HG03103 (cell line): ENCODE measurements around the gene FASTKD3.
A peak's percentile ranks its signal among the peaks of the same experiment; 100 is the strongest.

ENCODE experiments used
- ATAC-seq: cut with Tn5 transposase; IDR thresholded peaks from one replicate; pipeline ENCODE4 v1.9.1; 2021; ENCODE audit warnings: low read depth; ENCODE audit not compliant: unreplicated experiment

The FASTKD3 gene

DNA sequence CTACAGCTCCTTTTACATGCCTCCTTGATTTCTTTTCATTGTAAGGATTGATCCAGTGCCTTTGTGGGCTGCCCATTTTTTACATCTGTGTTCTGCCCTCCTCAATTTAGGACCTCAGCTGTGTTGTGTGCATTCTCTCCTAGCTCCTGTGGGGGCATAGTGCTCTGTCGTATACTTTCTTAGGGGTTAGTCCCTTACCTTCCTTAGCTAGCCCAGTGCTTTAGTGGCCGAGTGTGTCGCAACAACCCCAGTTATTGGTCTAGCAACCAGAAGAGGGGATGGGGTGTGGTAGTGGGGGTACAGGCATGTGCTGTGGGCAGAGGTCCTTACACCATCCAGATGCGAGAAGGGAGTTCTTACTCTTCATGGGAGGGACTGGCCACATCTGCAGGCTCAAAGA, 12.3 kb upstream of the FASTKD3 start:
- no peak for ATAC-seq

DNA sequence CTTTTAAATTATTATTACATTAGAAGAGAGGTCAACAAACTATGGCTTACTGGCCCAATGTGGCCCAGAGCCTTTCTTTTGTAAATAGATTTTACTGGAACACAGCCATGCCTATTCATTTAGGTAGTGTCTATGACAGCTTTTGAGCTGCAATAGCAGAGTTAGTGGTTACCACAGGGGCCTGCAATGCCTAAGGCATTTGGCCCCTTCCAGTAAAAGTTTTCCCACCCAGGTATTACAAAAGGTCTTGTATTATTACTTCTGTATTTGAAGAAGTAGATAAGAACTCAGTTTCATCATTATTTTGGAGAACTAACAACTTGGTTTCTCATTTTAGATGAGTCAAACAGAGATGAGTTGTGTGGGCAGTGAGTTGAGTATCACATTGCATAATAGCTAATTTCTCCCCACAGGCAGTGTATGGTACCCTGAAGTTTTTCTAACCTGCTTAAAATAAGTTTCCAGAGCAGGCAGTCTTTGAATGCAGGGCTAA, 9.6 kb upstream of the FASTKD3 start:
- peak; percentile 95 for ATAC-seq

DNA sequence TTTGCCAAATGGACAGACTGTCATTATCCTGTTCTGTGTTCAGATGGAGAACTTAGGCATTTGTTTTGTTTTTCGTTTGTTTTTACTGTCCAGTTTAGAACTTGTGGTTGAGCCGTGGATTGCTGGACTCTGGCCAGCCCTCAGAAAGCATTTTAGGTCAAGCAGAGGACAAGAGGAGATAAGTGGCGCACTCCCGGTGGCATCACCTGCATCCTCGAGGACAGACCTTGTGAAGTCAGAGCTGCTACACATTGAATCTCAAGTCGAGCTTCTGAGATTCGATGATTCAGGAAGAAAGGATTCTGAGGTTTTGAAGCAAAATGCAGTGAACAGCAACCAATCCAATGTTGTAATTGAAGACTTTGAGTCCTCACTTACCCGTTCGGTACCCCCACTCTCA, 9.0 kb upstream of the FASTKD3 start:
- no peak for ATAC-seq

DNA sequence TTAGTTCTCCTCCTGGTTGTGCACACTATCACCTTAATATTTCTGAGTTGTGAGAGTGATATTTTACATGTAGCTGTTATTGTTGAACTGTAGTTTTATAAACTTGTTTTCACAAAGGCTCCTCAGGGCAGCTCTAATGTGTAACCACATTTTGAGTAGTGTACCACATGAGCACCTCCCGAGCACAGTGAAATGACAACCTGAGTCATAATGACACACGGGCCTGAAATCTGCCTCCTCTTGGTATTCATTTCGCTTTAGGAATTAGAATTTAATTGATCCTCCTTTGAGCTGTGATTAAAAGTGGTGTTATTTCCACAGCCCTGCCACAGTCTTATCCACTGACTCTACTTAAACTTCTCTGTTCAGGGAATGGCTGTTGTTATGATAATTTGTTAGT, 8.0 kb upstream of the FASTKD3 start:
- peak; percentile 45 for ATAC-seq

DNA sequence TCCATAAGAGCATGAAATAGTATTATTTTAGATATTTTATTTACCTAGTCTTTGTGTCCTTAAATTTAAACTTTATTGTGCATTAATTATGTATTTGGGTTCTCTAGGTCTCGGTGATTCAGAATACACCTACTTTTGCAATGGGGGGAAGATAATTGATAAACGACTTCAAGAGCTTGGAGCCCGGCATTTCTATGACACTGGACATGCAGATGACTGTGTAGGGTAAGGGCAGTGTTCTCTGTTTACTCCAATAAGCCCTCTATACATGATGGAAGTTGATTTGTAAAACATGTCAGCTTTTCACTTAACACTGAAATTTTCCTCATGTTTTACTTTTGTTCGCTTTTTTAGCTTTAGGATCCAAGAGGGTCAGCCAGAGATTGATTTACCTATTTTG, 6.3 kb upstream of the FASTKD3 start:
- ATAC-seq: no peak

DNA sequence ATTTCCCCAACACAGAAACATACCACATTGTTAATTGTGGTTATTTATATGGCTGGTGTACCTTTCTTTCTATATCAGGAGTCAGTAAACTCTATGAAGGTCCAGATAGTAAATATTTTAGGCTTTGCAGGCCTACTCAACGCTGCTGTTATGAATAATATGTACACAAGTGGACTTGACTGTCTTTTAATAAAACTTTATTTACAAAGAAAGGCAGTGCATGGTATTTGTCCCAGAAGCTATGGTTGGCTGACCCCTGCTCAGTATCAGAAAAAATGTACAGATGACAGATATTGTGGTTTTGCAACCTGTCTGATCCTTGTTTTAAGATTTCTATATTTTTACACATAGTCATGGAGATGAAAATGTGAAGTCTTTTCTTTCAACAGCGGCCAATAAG, 5.8 kb upstream of the FASTKD3 start:
- no peak for ATAC-seq

DNA sequence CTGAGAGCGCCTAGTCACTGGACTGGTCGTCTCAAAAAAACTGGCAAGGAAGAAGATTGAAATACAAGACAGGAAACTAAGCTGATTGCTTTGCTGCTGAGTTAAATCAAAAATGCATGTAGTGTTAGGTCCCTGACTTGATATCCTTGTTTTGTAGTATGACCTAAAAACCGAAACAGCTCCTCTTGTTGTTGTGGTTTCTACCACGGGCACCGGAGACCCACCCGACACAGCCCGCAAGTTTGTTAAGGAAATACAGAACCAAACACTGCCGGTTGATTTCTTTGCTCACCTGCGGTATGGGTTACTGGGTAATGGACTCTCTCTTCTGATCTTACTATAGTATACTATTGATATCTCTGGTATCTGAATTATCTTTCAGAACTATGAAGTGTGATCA, 4.4 kb upstream of the FASTKD3 start:
- ATAC-seq: no peak

DNA sequence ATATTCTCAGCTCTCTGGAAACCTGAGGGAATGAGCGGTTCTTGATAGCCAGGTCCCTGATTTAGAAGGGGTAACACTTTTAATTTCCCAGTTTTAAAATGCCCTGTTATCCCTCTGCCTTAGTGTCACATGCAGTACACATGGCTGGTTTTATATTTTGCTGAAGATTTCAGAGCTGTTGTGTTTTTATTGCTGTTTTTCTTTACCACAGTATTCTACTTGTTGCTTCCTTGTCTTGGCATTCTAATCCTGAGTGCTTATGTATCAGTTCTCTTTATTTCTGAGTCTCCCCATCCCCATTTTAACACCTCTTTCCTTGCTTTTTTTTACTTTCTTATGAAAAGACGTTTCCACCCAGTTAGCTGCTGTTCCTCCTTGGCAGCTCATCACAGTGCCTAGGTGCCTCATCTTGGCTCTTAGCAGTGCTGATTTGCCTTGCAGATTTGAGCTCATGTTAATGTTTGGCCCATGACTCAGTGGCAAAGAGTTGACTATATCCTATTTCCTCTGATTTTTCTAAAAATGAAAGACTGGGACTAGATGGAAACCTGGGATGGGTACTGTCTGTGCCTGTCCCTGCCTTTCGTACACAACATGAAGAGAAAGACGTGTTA, 3.8 kb upstream of the FASTKD3 start:
- ATAC-seq: no peak

DNA sequence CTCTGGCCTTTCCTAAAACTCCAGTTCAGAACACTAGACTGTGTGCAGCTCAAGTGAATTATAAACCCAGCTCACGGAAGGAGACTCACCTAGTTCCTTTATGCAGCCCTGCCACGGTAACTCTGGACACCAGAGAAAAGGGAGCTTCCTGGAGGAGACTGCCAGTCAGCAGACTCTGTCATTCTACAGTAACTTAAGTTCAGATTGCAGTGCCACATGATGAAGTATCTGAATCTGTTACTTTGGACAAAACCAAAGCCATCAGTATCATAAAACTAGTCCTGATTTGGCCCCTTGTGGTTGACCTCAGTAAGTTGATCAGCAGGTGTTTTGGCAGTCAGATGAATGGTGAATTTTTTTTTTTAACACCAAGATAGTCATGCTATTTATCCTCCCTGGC, 2.8 kb upstream of the FASTKD3 start:
- ATAC-seq: no peak

DNA sequence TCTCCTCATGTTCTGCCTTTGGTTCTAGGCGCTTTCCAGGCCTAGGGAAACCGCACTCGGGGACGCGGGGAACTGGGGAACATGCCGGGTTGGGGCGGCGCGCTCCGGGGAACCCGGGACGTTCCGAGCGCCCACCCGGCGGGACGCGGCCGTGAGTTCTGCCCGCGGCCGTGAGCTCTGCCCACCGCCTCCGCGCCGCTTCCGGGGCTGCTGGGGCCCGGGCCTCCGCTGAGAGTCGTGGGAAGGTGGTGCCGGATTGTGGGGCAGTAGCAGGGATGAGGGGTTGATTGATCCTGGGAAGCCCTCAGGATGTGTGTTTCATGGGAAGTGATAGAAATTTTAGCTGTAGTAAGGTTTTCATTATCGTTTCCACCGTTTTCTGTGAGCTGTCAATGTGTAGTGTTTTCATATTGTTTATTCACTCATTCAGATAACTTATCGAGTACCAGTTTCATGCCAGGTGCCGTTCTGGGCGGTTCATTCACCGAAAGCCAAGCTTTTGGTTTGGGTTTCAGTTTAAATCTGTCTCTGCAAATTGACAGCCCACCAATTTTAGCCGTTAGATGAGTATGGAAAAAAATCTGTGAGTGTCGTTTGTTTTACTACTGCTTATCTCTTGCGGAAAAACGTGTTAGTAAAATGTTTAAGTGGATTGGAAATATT, 774 bp upstream of the FASTKD3 start:
- ATAC-seq: peak; percentile 16

DNA sequence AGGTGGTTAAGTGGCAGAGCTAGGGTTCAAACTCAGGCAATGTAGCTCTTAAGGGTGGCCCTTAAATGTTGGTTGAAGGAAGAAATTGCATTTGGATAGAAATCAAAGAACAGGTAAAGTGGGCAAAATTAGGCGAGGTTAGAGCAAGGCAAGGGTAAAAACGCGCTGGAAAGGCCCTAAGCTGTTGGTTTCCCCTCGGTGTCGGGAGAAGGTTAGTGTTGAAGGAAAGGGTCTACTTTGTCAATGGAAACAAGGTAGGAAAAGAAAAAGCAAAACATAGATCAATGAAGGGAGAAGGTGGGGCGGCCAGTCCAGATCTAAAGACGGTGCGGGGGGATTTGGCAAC, 431 bp downstream of the FASTKD3 start:
- ATAC-seq: no peak

DNA sequence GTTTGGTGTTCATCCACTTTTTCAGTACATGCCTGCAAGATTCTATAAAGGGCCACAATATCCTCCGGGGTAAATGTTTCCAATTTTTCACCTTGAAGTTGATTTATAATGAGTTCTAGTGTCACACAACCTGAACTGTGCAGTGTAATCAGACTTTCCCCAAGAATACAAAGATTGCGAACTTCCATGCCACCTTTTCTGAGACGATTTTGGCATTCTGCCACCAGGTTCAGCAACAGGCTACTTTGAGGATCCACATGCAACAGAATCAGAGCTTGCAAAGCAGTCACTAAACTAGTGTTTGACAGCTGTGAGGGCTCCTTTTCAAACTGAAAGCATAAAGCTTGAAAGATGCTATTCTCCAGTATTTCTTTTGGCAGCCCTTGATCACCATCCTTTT, 1.6 kb downstream of the FASTKD3 start:
- ATAC-seq: no peak

DNA sequence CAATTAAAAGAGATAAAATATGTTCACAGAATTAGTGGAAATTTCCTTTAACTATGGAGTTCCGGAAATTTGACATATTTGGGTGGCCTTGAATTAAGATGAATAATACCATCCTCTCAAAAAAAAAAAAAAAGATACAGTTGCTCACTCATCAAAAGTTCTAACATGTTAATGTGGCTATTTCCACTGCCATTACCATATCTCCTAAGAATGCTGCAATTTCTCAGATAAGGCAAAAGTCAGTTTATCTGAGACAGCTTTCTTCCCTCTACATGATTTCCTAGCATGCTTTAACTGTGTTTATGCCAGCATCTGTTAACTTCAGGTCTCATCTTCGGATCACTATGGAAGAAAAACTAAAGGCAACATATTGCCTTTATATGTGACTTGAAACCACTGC, 2.6 kb downstream of the FASTKD3 start:
- no peak for ATAC-seq

DNA sequence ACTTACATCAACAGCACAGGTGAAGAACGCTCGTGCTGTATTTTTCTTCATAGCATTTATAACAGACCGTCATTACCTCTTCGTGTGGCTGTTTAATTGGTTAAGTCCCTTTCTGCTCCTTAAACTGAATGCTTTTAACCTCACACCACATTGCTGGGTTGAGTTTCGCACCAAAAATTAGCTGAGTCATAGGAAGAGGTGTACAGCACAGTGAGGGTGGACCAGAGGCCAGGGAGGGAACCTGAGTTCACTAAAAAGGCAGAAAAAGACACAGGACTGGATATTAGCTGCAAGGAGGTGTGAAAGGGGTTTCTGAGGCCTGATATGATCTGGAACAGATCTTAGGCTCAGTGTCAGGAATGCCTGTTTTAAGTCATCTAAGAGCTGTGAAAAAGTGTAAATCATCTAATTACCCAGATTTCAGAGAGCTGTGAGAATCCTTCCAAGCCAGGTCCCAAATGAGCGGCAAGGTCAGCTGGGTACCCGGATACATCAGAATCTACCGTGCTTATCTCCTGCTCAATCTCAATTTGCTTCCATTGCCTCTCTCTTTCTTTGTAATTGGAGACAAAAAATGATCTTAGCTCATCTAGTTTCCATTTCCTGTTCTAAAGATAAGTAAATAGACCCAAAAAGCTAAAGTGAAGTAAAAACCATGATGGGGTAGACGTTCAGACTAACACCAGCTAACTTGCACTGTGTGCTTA, 10.8 kb downstream of the FASTKD3 start:
- ATAC-seq: no peak

DNA sequence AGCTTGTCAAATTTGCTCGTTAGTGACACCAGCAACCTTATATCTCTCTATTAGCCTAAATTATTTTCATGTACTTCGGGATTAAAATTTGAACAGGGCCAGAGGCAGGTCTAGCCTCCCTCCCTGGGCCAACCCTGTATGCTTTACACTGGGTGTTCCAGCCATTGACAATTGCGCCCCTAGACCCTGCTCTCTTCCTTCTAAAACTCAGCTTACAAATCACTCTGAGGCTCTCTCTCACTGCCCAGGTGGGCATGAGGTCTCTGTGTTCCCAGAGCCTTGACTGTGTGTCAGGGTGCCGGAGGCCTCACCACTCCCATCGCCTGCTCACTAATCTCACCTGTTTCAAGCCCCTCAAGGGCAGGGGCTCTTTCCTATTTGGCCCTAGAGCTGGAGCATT, 11.5 kb downstream of the FASTKD3 start:
- no peak for ATAC-seq

DNA sequence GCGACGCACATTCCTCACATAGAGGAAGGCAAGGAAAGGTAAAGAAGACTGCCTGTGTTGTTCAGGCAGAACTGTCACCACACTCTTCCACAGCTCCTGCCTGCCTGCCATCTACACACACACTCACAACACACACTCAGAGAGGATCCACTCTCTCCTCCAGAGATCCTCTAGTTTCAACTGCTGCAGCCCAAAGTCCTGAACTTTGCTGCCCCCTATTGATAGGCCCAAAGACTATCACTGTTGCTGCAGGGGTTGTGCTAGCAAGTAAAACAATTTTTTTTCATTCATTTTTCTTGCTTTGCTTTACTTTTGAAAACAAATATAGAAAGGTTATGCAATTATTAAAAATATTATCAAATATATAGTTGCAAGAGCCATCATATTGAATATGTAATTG, 12.0 kb downstream of the FASTKD3 start:
- no peak for ATAC-seq

DNA sequence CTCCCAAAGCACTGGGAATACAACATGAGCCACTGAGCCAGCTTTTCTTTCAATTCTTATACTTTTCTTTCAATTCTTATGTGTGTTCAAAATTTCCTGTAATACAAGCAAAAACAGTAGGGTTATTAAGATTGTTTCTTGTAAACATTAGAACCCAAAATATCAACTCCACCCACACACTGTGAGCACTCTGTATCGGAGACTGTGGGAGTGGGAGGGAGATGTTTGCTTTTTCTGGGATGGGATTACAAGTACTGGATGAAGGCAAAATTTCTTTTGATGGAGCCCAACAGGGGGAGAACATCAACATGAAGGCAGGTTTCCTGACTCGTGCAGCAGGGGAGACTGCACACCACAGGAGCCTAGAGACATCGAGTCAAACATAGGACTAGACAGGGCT, 13.2 kb downstream of the FASTKD3 start:
- no peak for ATAC-seq

DNA sequence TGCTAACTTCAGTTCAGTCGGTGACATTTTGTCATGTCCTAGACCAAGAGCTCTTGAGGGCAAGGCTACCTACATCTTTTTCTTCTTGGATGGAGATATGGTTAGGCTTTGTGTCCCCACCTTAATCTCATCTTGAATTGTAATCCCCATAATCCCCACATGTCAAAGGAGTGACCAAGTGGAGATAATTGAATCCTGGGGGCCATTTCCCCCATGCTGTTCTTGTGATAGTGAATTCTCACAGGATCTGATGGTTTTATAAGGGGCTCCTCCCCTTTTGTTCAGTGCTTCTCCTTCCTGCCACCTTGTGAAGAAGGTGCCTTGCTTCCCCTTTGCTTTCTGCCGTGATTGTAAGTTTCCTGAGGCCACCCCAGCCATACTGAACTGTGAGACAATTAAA, 15.8 kb downstream of the FASTKD3 start:
- ATAC-seq: no peak

DNA sequence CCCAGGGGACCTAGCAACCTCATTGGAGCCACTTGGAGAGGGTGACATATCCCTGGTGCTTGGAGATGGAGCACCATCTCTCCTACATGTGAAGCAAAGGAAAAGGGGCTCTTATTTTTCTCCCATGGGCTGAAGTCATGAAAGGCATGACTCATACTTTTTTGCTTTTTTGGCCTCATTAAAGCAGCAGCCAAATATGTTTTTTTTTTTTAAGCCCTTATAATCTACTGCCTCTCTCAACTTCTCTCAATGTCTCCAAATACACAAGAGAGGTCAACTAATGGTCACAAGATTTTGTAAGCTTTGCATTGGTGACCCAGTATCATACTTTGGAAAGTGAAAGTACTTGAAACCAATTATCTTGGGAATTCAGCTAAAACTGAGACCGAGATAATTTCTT, 16.3 kb downstream of the FASTKD3 start:
- ATAC-seq: no peak

DNA sequence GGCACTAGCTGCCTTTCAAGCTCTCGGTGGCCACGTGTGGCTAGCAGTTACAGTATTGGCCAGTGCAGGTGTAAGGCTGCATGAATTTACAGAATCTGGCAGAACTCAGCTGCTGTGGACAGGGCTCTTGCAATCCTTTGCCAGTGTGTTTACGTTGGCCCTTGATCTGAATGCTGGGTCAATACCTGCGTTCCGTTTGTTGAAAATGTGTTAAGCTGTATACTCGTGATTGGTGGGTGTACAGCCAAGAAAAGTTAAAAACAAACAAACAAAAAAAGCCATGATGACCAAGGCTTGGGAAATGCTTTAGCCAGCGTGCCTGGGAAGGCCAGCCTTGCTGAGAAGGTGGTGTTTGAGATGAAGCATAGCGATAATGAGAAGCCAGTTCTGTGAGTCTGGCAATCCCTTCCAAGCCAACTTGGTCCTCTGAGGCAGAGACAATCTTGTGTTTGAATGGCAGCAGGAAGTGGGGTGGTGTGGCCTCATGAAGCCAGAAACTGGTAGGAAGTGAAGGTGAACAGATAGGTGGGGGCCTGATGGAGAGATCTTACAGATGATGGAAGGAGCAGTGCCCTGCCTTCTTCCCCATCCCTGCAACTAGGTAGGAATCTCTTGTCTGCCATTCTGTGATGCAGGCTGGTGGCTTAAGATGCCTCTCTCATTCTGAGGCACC, 17.1 kb downstream of the FASTKD3 start:
- ATAC-seq: no peak

DNA sequence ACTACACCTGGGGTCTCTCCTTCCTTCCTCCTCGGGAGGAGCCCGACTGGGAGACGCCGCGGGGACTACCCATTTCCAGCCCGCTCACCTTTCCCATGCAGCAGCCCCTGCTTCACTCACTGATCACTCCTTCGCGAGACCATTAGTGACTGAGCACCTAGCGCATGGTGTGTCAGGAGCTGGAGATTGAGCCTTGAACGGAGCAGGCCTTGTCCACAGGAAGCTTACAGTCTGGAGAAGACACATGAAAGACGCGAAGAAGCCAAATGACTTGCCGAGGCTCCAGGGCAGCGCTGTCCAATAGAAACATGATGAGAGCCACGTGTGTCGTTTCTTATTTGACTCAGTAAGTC, 17.6 kb downstream of the FASTKD3 start:
- no peak for ATAC-seq
